CD1c-positive myeloid dendritic cell (primary cell): ENCODE data around the gene CATSPERE.
"Not testable (repeated sequence)": the region's sequence is repeated elsewhere in the genome, so short reads cannot be mapped to it uniquely, and the experiment has no call there.

ENCODE experiments used
- DNase-seq: peaks from one replicate; pipeline ENCODE4 v3.0.0-alpha.2; 2016; ENCODE audit errors: extremely low spot score

The CATSPERE gene

GRCh38 chr1:244662599-244662998 lies 201.5 kb downstream of the CATSPERE start:
- no peak for DNase-seq

GRCh38 chr1:244664353-244664752 lies 203.3 kb downstream of the CATSPERE start:
- DNase-seq = no peak

- DNase-seq = peak; percentile 42
Observed at GRCh38 chr1:244665771-244666217, 204.7 kb downstream of the CATSPERE start.

- peak; percentile 60 for DNase-seq
Observed at GRCh38 chr1:244666672-244667418, 205.8 kb downstream of the CATSPERE start.

GRCh38 chr1:244667797-244668196 lies 206.7 kb downstream of the CATSPERE start:
- DNase-seq = no peak

GRCh38 chr1:244672946-244673682 lies 212.0 kb downstream of the CATSPERE start:
- DNase-seq = no peak

GRCh38 chr1:244674446-244674845 lies 213.4 kb downstream of the CATSPERE start:
- DNase-seq = no peak

- no peak for DNase-seq
Observed at GRCh38 chr1:244675167-244675566, 214.1 kb downstream of the CATSPERE start.

- DNase-seq = no peak
Observed at GRCh38 chr1:244678697-244679096, 217.6 kb downstream of the CATSPERE start.

- no peak for DNase-seq
Observed at GRCh38 chr1:244680667-244681066, 219.6 kb downstream of the CATSPERE start.

GRCh38 chr1:244682087-244682486 lies 221.0 kb downstream of the CATSPERE start:
- DNase-seq = not testable (repeated sequence)
